Measurements from ENCODE around the gene BST1.

GRCh38 chr4:15694431-15694830, 8.4 kb upstream of the BST1 start:
- no peak for TF ChIP-seq CTCF (IDR thresholded peaks at IDR 0.05; ENCODE audit: insufficient read depth, low read length)
- TF ChIP-seq POLR2AphosphoS5 (IDR thresholded peaks at IDR 0.05; ENCODE audit: low read depth): no peak
- TF ChIP-seq REST (IDR thresholded peaks at IDR 0.05; ENCODE audit: insufficient replicate concordance, low read depth): no peak
- TF ChIP-seq GABPA (IDR thresholded peaks at IDR 0.05; ENCODE audit: low read depth): no peak

Data from HL-60 (cell line).